ENCODE results near the gene ZGRF1. TPM values are rescaled to one million over a fixed set of nuclear protein-coding genes. Genes with fewer than 3 reads are reported as not detected.
"Not testable (repeated sequence)": the region's sequence is repeated elsewhere in the genome, so short reads cannot be mapped to it uniquely, and the experiment has no call there.

The ZGRF1 gene
- total RNA-seq, result 10 to 100 TPM; 40.0 to 43.0 TPM

GRCh38 chr4:112636688-112637551, at the start of gene ZGRF1, which contains the start of gene LARP7:
Gene ZGRF1, minus strand, starts transcription at chr4:112636909. Its CDS starts 3,733 bp downstream, at chr4:112633176.
Gene LARP7, plus strand, starts transcription at chr4:112637143. Its CDS starts 7,527 bp downstream, at chr4:112644670.
- intact Hi-C loops (cut with micrococcal nuclease), result loop anchor here (1.0 to 10.0 kb wide), 11 partner anchors 70 to 1124 kb away; partner anchors contain the start of genes AP1AR, CAMK2D and FAM241A
- CTCF ChIA-PET, result interaction anchor here (0.6 to 6.6 kb wide), 3 partner anchors 11 to 127 kb away, joined by 4 to 70 read pairs (median 4); no protein-coding TSS in a partner anchor
- Mint-ChIP-seq H3K36me3 (ENCODE audit: low read depth) (peaks cover 2% of the 10 kb centered on the region), H3K27me3 (ENCODE audit: low read depth) (no peaks in the 10 kb centered on the region), H3K4me3 (no peak within 1 kb of the TSS), H3K9me3 (no peaks in the 10 kb centered on the region), H3K27ac (peak within 1 kb of the TSS; percentile 16), H3K4me1 (ENCODE audit: low read depth) (peaks cover 27% of the 10 kb centered on the region)
- peak; percentile 99 for DNase-seq

GRCh38 chr4:112680996-112681395, 44.3 kb upstream of the ZGRF1 start:
- Mint-ChIP-seq H3K4me1 (ENCODE audit: low read depth) (no peaks in the 10 kb centered on the region), H3K36me3 (ENCODE audit: low read depth) (no peaks in the 10 kb centered on the region), H3K27me3 (ENCODE audit: low read depth) (peaks cover 2% of the 10 kb centered on the region), H3K9me3 (no peaks in the 10 kb centered on the region), H3K27ac (no peak overlapping the region), H3K4me3 (no peak overlapping the region)
- CTCF ChIA-PET, result interaction anchor here (0.5 to 1.5 kb wide), 4 partner anchors 13 to 184 kb away, joined by 3 read pairs; no protein-coding TSS in a partner anchor
- DNase-seq, result no peak
- intact Hi-C loops (cut with micrococcal nuclease), result no loop called here

GRCh38 chr4:112677519-112678091, 40.9 kb upstream of the ZGRF1 start:
- no peak overlapping the region for H3K27ac Mint-ChIP-seq
- no peaks in the 10 kb centered on the region for H3K27me3 Mint-ChIP-seq (ENCODE audit: low read depth)
- DNase-seq, result no peak
- no peaks in the 10 kb centered on the region for H3K36me3 Mint-ChIP-seq (ENCODE audit: low read depth)
- intact Hi-C loops (cut with micrococcal nuclease), result no loop called here
- CTCF ChIA-PET, result no interaction called here
- H3K4me3 Mint-ChIP-seq, result no peak overlapping the region
- H3K9me3 Mint-ChIP-seq, result no peaks in the 10 kb centered on the region
- no peaks in the 10 kb centered on the region for H3K4me1 Mint-ChIP-seq (ENCODE audit: low read depth)

- Mint-ChIP-seq H3K27ac (no peak overlapping the region), H3K36me3 (ENCODE audit: low read depth) (no peaks in the 10 kb centered on the region), H3K9me3 (no peaks in the 10 kb centered on the region), H3K27me3 (ENCODE audit: low read depth) (no peaks in the 10 kb centered on the region), H3K4me1 (ENCODE audit: low read depth) (no peaks in the 10 kb centered on the region), H3K4me3 (no peak overlapping the region)
- DNase-seq, result no peak
- intact Hi-C loops (cut with micrococcal nuclease), result no loop called here
- CTCF ChIA-PET, result no interaction called here
Observed at GRCh38 chr4:112674376-112674775, 37.7 kb upstream of the ZGRF1 start.

GRCh38 chr4:112673686-112674085, 37.0 kb upstream of the ZGRF1 start:
- Mint-ChIP-seq H3K4me3 (no peak overlapping the region), H3K27ac (no peak overlapping the region), H3K36me3 (ENCODE audit: low read depth) (no peaks in the 10 kb centered on the region), H3K9me3 (no peaks in the 10 kb centered on the region), H3K27me3 (ENCODE audit: low read depth) (no peaks in the 10 kb centered on the region), H3K4me1 (ENCODE audit: low read depth) (no peaks in the 10 kb centered on the region)
- DNase-seq, result no peak
- CTCF ChIA-PET, result no interaction called here
- intact Hi-C loops (cut with micrococcal nuclease), result no loop called here

- no peak for DNase-seq
- Mint-ChIP-seq H3K9me3 (no peaks in the 10 kb centered on the region), H3K4me1 (ENCODE audit: low read depth) (no peaks in the 10 kb centered on the region), H3K27me3 (ENCODE audit: low read depth) (no peaks in the 10 kb centered on the region), H3K4me3 (no peak overlapping the region), H3K27ac (no peak overlapping the region), H3K36me3 (ENCODE audit: low read depth) (no peaks in the 10 kb centered on the region)
- CTCF ChIA-PET, result interaction anchor here (0.6 kb wide), 1 partner anchor 566 kb away, joined by 5 read pairs; no protein-coding TSS in a partner anchor
- intact Hi-C loops (cut with micrococcal nuclease), result no loop called here
Observed at GRCh38 chr4:112673076-112673475, 36.4 kb upstream of the ZGRF1 start.

- no peaks in the 10 kb centered on the region for H3K36me3 Mint-ChIP-seq (ENCODE audit: low read depth)
- no peak overlapping the region for H3K27ac Mint-ChIP-seq
- no peaks in the 10 kb centered on the region for H3K9me3 Mint-ChIP-seq
- H3K4me1 Mint-ChIP-seq (ENCODE audit: low read depth), result no peaks in the 10 kb centered on the region
- no peaks in the 10 kb centered on the region for H3K27me3 Mint-ChIP-seq (ENCODE audit: low read depth)
- CTCF ChIA-PET, result interaction anchor here (1.3 kb wide), 1 partner anchor 12 kb away, joined by 3 read pairs; no protein-coding TSS in a partner anchor
- H3K4me3 Mint-ChIP-seq, result no peak overlapping the region
- no peak for DNase-seq
- intact Hi-C loops (cut with micrococcal nuclease), result no loop called here
Observed at GRCh38 chr4:112668131-112668530, 31.4 kb upstream of the ZGRF1 start.

- H3K9me3 Mint-ChIP-seq, result no peaks in the 10 kb centered on the region
- H3K27ac Mint-ChIP-seq, result no peak overlapping the region
- CTCF ChIA-PET, result interaction anchor here (0.6 kb wide), 1 partner anchor 121 kb away, joined by 3 read pairs; no protein-coding TSS in a partner anchor
- H3K4me3 Mint-ChIP-seq, result no peak overlapping the region
- no peaks in the 10 kb centered on the region for H3K4me1 Mint-ChIP-seq (ENCODE audit: low read depth)
- H3K27me3 Mint-ChIP-seq (ENCODE audit: low read depth), result no peaks in the 10 kb centered on the region
- intact Hi-C loops (cut with micrococcal nuclease), result no loop called here
- no peak for DNase-seq
- H3K36me3 Mint-ChIP-seq (ENCODE audit: low read depth), result no peaks in the 10 kb centered on the region
Observed at GRCh38 chr4:112664611-112665010, 27.9 kb upstream of the ZGRF1 start.

- H3K36me3 Mint-ChIP-seq (ENCODE audit: low read depth), result peaks cover 21% of the 10 kb centered on the region
- DNase-seq; H3K4me3 Mint-ChIP-seq; intact Hi-C loops (cut with micrococcal nuclease); H3K27ac Mint-ChIP-seq; H3K9me3 Mint-ChIP-seq; H3K4me1 Mint-ChIP-seq (ENCODE audit: low read depth); H3K27me3 Mint-ChIP-seq (ENCODE audit: low read depth): not testable (repeated sequence)
- CTCF ChIA-PET, result interaction anchor here (1.0 to 1.9 kb wide), 4 partner anchors 18 to 109 kb away, joined by 3 to 9 read pairs (median 4); no protein-coding TSS in a partner anchor
Observed at GRCh38 chr4:112656115-112656514, 19.4 kb upstream of the ZGRF1 start.

GRCh38 chr4:112655270-112655669, 18.6 kb upstream of the ZGRF1 start:
- H3K4me3 Mint-ChIP-seq, result no peak overlapping the region
- no peak for DNase-seq
- no peaks in the 10 kb centered on the region for H3K27me3 Mint-ChIP-seq (ENCODE audit: low read depth)
- H3K36me3 Mint-ChIP-seq (ENCODE audit: low read depth), result peaks cover 21% of the 10 kb centered on the region
- no peaks in the 10 kb centered on the region for H3K9me3 Mint-ChIP-seq
- H3K27ac Mint-ChIP-seq, result no peak overlapping the region
- CTCF ChIA-PET, result interaction anchor here (1.5 to 1.9 kb wide), 5 partner anchors 18 to 283 kb away, joined by 3 to 9 read pairs (median 4); no protein-coding TSS in a partner anchor
- intact Hi-C loops (cut with micrococcal nuclease), result no loop called here
- H3K4me1 Mint-ChIP-seq (ENCODE audit: low read depth), result no peaks in the 10 kb centered on the region

GRCh38 chr4:112652216-112652615, 15.5 kb upstream of the ZGRF1 start:
- H3K27me3 Mint-ChIP-seq (ENCODE audit: low read depth), result no peaks in the 10 kb centered on the region
- CTCF ChIA-PET, result no interaction called here
- intact Hi-C loops (cut with micrococcal nuclease), result no loop called here

GRCh38 chr4:112651641-112652040, 14.9 kb upstream of the ZGRF1 start:
- Mint-ChIP-seq H3K4me1 (ENCODE audit: low read depth) (no peaks in the 10 kb centered on the region), H3K27ac (no peak overlapping the region), H3K4me3 (no peak overlapping the region), H3K36me3 (ENCODE audit: low read depth) (peaks cover 20% of the 10 kb centered on the region), H3K9me3 (no peaks in the 10 kb centered on the region), H3K27me3 (ENCODE audit: low read depth) (no peaks in the 10 kb centered on the region)
- CTCF ChIA-PET, result interaction anchor here (0.6 kb wide), 1 partner anchor 11 kb away, joined by 3 read pairs; no protein-coding TSS in a partner anchor
- no peak for DNase-seq
- intact Hi-C loops (cut with micrococcal nuclease), result no loop called here

More at GRCh38 chr4:112652216-112652615, 15.5 kb upstream of the ZGRF1 start:
- no peak for DNase-seq
- Mint-ChIP-seq H3K4me3 (no peak overlapping the region), H3K9me3 (no peaks in the 10 kb centered on the region), H3K4me1 (ENCODE audit: low read depth) (no peaks in the 10 kb centered on the region), H3K36me3 (ENCODE audit: low read depth) (peaks cover 18% of the 10 kb centered on the region), H3K27ac (no peak overlapping the region)

Data from activated naive CD4-positive, alpha-beta T cell treated with anti-CD3 and anti-CD28 coated beads for 36 hours (primary cell).